Activated CD4-positive, alpha-beta T cell treated with anti-CD3 and anti-CD28 coated beads for 24 hours (primary cell): ENCODE measurements around the gene ERICH3.
"Not testable (repeated sequence)": the region's sequence is repeated elsewhere in the genome, so short reads cannot be mapped to it uniquely, and the experiment has no call there.

ENCODE experiments used
- DNase-seq, 2 donors: peaks; one replicate each; pipeline ENCODE4 v3.0.0-alpha.2; 2020; ENCODE audit warnings: low read depth in 2 of 2

The ERICH3 gene

GRCh38 chr1:74677926-74678325 lies 4.3 kb upstream of the ERICH3 start:
- DNase-seq: no peak

- no peak for DNase-seq
Measured at GRCh38 chr1:74674278-74675048, 871 bp upstream of the ERICH3 start.

GRCh38 chr1:74670866-74671265 lies 2.7 kb downstream of the ERICH3 start:
- not testable (repeated sequence) for DNase-seq

GRCh38 chr1:74654708-74655107 lies 18.9 kb downstream of the ERICH3 start:
- DNase-seq: no peak

GRCh38 chr1:74652711-74653139 lies 20.9 kb downstream of the ERICH3 start:
- DNase-seq: no peak

GRCh38 chr1:74650561-74650960 lies 23.0 kb downstream of the ERICH3 start:
- DNase-seq: no peak

- no peak for DNase-seq
Measured at GRCh38 chr1:74641876-74642275, 31.7 kb downstream of the ERICH3 start.

GRCh38 chr1:74641161-74641560 lies 32.4 kb downstream of the ERICH3 start:
- DNase-seq: no peak

- DNase-seq: no peak
Measured at GRCh38 chr1:74637296-74637695, 36.3 kb downstream of the ERICH3 start.

GRCh38 chr1:74629283-74629682 lies 44.3 kb downstream of the ERICH3 start:
- DNase-seq: no peak

- DNase-seq: no peak
Measured at GRCh38 chr1:74623716-74624115, 49.9 kb downstream of the ERICH3 start.

- DNase-seq: no peak
Measured at GRCh38 chr1:74620242-74620641, 53.4 kb downstream of the ERICH3 start.

- DNase-seq: no peak
Measured at GRCh38 chr1:74618974-74619373, 54.6 kb downstream of the ERICH3 start.

- no peak for DNase-seq
Measured at GRCh38 chr1:74613894-74614293, 59.7 kb downstream of the ERICH3 start.

- no peak for DNase-seq
Measured at GRCh38 chr1:74611887-74612286, 61.7 kb downstream of the ERICH3 start.

GRCh38 chr1:74610961-74611360 lies 62.6 kb downstream of the ERICH3 start:
- DNase-seq: no peak

GRCh38 chr1:74609810-74610371 lies 63.7 kb downstream of the ERICH3 start:
- DNase-seq: no peak

- DNase-seq: no peak
Measured at GRCh38 chr1:74596717-74597116, 76.9 kb downstream of the ERICH3 start.

GRCh38 chr1:74593887-74594866 lies 79.4 kb downstream of the ERICH3 start:
- DNase-seq: no peak

GRCh38 chr1:74592580-74593355 lies 80.8 kb downstream of the ERICH3 start:
- DNase-seq: no peak

- no peak for DNase-seq
Measured at GRCh38 chr1:74591949-74592348, 81.6 kb downstream of the ERICH3 start.

GRCh38 chr1:74590288-74590687 lies 83.3 kb downstream of the ERICH3 start:
- no peak for DNase-seq
